SJSA1 (cell line): ENCODE results near the gene CD8B. TPM values are rescaled to one million over a fixed set of nuclear protein-coding genes. Genes with fewer than 3 reads are reported as not detected.

Source experiments
- DNase-seq, 2 experiments: peaks; one replicate each; pipeline ENCODE4 v3.0.0-alpha.2; 2015 to 2020; ENCODE audit warnings: low spot score in 2 of 2, low read depth in 1 of 2
- H3K27ac ChIP-seq: fragments of 250-450 bp; sonication (Bioruptor Pico); 2 replicates; pipeline ENCODE4 v1.5.1; 2020; ENCODE audit warnings: mild to moderate bottlenecking, moderate library complexity
- H3K27me3 ChIP-seq: fragments of 250-450 bp; sonication (Bioruptor Pico); replicated peaks from 2 replicates; pipeline ENCODE4 v1.5.1; 2020; ENCODE audit warnings: mild to moderate bottlenecking, moderate library complexity
- H3K36me3 ChIP-seq: fragments of 250-450 bp; sonication (Bioruptor Pico); 2 replicates; pipeline ENCODE4 v1.5.1; 2020; ENCODE audit warnings: mild to moderate bottlenecking
- H3K4me1 ChIP-seq: fragments of 250-450 bp; sonication (Bioruptor Pico); replicated peaks from 2 replicates; pipeline ENCODE4 v1.6.1; 2021; ENCODE audit warnings: mild to moderate bottlenecking
- H3K4me3 ChIP-seq: fragments of 250-450 bp; sonication (Bioruptor Pico); 2 replicates; pipeline ENCODE4 v1.5.1; 2020; ENCODE audit warnings: mild to moderate bottlenecking
- H3K9me3 ChIP-seq: fragments of 250-450 bp; sonication (Bioruptor Pico); replicated peaks from 2 replicates; pipeline ENCODE4 v1.5.1; 2020; ENCODE audit warnings: mild to moderate bottlenecking
- total RNA-seq: library from RNA; depleted of rRNA; stranded (reverse); fragments of >200 nt; shearing (Covaris generic); gene quantifications from 2 replicates; pipeline ENCODE4 v1.2.3, GENCODE V29; 2014

CD8B gene
- total RNA-seq, 1 experiment from 2014 or later = not detected

- DNase-seq = no peak
- H3K27me3 ChIP-seq = peaks cover 17% of the 10 kb centered on the region
- H3K9me3 ChIP-seq = no peaks in the 10 kb centered on the region
- no peaks in the 10 kb centered on the region for H3K4me1 ChIP-seq
- H3K36me3 ChIP-seq = no peaks in the 10 kb centered on the region
- no peak overlapping the region for H3K27ac ChIP-seq
- H3K4me3 ChIP-seq = no peak overlapping the region
These were observed 77.9 kb downstream of the CD8B start for GRCh38 chr2:86783615-86784339.

- Histone ChIP-seq H3K27ac (no peak overlapping the region), H3K4me1 (no peaks in the 10 kb centered on the region), H3K9me3 (no peaks in the 10 kb centered on the region), H3K4me3 (no peak overlapping the region), H3K27me3 (peaks cover 8% of the 10 kb centered on the region; the same call in 1 of the 2 replicates), H3K36me3 (no peaks in the 10 kb centered on the region)
- DNase-seq = no peak
These were observed 78.9 kb downstream of the CD8B start for GRCh38 chr2:86782748-86783147.

- H3K27ac ChIP-seq = no peak overlapping the region
- no peaks in the 10 kb centered on the region for H3K9me3 ChIP-seq
- no peak for DNase-seq
- H3K36me3 ChIP-seq = no peaks in the 10 kb centered on the region
- no peak overlapping the region for H3K4me3 ChIP-seq
- H3K4me1 ChIP-seq = no peaks in the 10 kb centered on the region
- H3K27me3 ChIP-seq = 0 out of 2 replicates have a peak, but pooled peaks cover 4% of the 10 kb centered on the region
These were observed 80.3 kb downstream of the CD8B start for GRCh38 chr2:86781363-86781762.

- H3K4me3 ChIP-seq = no peak overlapping the region
- H3K27me3 ChIP-seq = 0 out of 2 replicates have a peak, but pooled peaks cover 3% of the 10 kb centered on the region
- H3K36me3 ChIP-seq = no peaks in the 10 kb centered on the region
- no peak overlapping the region for H3K27ac ChIP-seq
- no peak for DNase-seq
- H3K4me1 ChIP-seq = no peaks in the 10 kb centered on the region
- H3K9me3 ChIP-seq = no peaks in the 10 kb centered on the region
These were observed 81.7 kb downstream of the CD8B start for GRCh38 chr2:86779971-86780370.

GRCh38 chr2:86778957-86779356, 82.7 kb downstream of the CD8B start:
- Histone ChIP-seq H3K9me3 (no peaks in the 10 kb centered on the region), H3K4me3 (no peak overlapping the region), H3K36me3 (no peaks in the 10 kb centered on the region), H3K27me3 (no peaks in the 10 kb centered on the region), H3K4me1 (no peaks in the 10 kb centered on the region), H3K27ac (no peak overlapping the region)
- DNase-seq = no peak

GRCh38 chr2:86776532-86776931, 85.2 kb downstream of the CD8B start:
- no peak for DNase-seq
- Histone ChIP-seq H3K27me3 (no peaks in the 10 kb centered on the region), H3K4me1 (no peaks in the 10 kb centered on the region), H3K9me3 (no peaks in the 10 kb centered on the region), H3K4me3 (no peak overlapping the region), H3K27ac (no peak overlapping the region), H3K36me3 (peaks cover 5% of the 10 kb centered on the region; the same call in 1 of the 2 replicates)

- Histone ChIP-seq H3K9me3 (no peaks in the 10 kb centered on the region), H3K27ac (no peak overlapping the region), H3K27me3 (no peaks in the 10 kb centered on the region), H3K36me3 (peaks cover 9% of the 10 kb centered on the region), H3K4me1 (no peaks in the 10 kb centered on the region), H3K4me3 (no peak overlapping the region)
- no peak for DNase-seq
These were observed 86.3 kb downstream of the CD8B start for GRCh38 chr2:86775338-86775737.

GRCh38 chr2:86774862-86775261, 86.8 kb downstream of the CD8B start:
- peaks cover 10% of the 10 kb centered on the region for H3K36me3 ChIP-seq
- no peak for DNase-seq
- H3K4me3 ChIP-seq = no peak overlapping the region
- no peaks in the 10 kb centered on the region for H3K4me1 ChIP-seq
- no peak overlapping the region for H3K27ac ChIP-seq
- H3K9me3 ChIP-seq = no peaks in the 10 kb centered on the region
- no peaks in the 10 kb centered on the region for H3K27me3 ChIP-seq

GRCh38 chr2:86772611-86773010, 89.1 kb downstream of the CD8B start:
- no peak for DNase-seq
- H3K36me3 ChIP-seq = peaks cover 10% of the 10 kb centered on the region
- H3K27ac ChIP-seq = no peak overlapping the region
- H3K4me1 ChIP-seq = no peaks in the 10 kb centered on the region
- no peaks in the 10 kb centered on the region for H3K27me3 ChIP-seq
- no peaks in the 10 kb centered on the region for H3K9me3 ChIP-seq
- H3K4me3 ChIP-seq = no peak overlapping the region

GRCh38 chr2:86770816-86771301, 90.8 kb downstream of the CD8B start:
- Histone ChIP-seq H3K36me3 (peaks cover 10% of the 10 kb centered on the region), H3K4me3 (no peak overlapping the region), H3K27me3 (no peaks in the 10 kb centered on the region), H3K4me1 (no peaks in the 10 kb centered on the region), H3K27ac (no peak overlapping the region), H3K9me3 (no peaks in the 10 kb centered on the region)
- no peak for DNase-seq

GRCh38 chr2:86769838-86770237, 91.8 kb downstream of the CD8B start:
- Histone ChIP-seq H3K4me3 (no peak overlapping the region), H3K36me3 (peaks cover 10% of the 10 kb centered on the region), H3K9me3 (no peaks in the 10 kb centered on the region), H3K27ac (no peak overlapping the region), H3K27me3 (no peaks in the 10 kb centered on the region), H3K4me1 (no peaks in the 10 kb centered on the region)
- no peak for DNase-seq

- no peaks in the 10 kb centered on the region for H3K4me1 ChIP-seq
- H3K9me3 ChIP-seq = no peaks in the 10 kb centered on the region; the same call in 1 of the 2 replicates
- peaks cover 9% of the 10 kb centered on the region for H3K36me3 ChIP-seq
- no peak overlapping the region for H3K27ac ChIP-seq
- no peaks in the 10 kb centered on the region for H3K27me3 ChIP-seq
- H3K4me3 ChIP-seq = no peak overlapping the region
- DNase-seq = no peak
These were observed 93.3 kb downstream of the CD8B start for GRCh38 chr2:86768189-86768949.
